Endothelial cell of umbilical vein (primary cell): ENCODE results near the gene CLEC4D. TPM values are rescaled to one million over a fixed set of nuclear protein-coding genes. Genes with fewer than 3 reads are reported as not detected.

Experiments
- BruUV-seq: library from RNA; stranded (reverse); fragments of 400-500 nt; replicated peaks from 2 replicates; lab custom pipeline; 2021; lab: Mats Ljungman, UMichigan
- CTCF ChIA-PET: fragments of 300-600, 350-600 bp; sonication (Branson Sonifier 250); formaldehyde crosslinking; loops from one replicate; lab custom pipeline; 2021; ENCODE audit warnings: antibody characterized with exemption, inconsistent platforms; lab: Charles Lee
- POLR2A ChIA-PET: fragments of 300-600, 350-600 bp; sonication (Branson Sonifier 250); formaldehyde crosslinking; loops from one replicate; lab custom pipeline; 2021; ENCODE audit warnings: antibody characterized with exemption, inconsistent platforms; lab: Charles Lee
- DNase-seq: peaks from one replicate; pipeline ENCODE4 v3.0.0-alpha.2; 2011; ENCODE audit warnings: low read depth, low spot score
- FAIRE-seq: peaks from 2 replicates; lab custom pipeline; 2011; peaks lifted over from hg19 to GRCh38; lab: Jason Lieb, UNC
- H2AFZ ChIP-seq: 2 replicates; pipeline ENCODE4 v1.6.0; 2012; ENCODE audit warnings: low read depth, low read length, control low read depth, inconsistent platforms
- H3K27ac ChIP-seq: 2 replicates; pipeline ENCODE4 v1.5.1; 2011; ENCODE audit warnings: low read depth, mild to moderate bottlenecking, control low read depth, low read length, moderate library complexity; ENCODE audit not compliant: insufficient read depth
- H3K27me3 ChIP-seq, 2 experiments: 2 replicates each; pipeline versions ENCODE4 v1.6.0 to v1.6.1; 2011; ENCODE audit warnings: low read length in 2 of 2, mixed read lengths in 1 of 2; ENCODE audit not compliant: control insufficient read depth in 2 of 2, insufficient read depth in 2 of 2
- H3K36me3 ChIP-seq, 2 experiments: 2 replicates in 1 of 2; 3 replicates in 1 of 2; pipeline ENCODE4 v1.5.1; 2011; ENCODE audit warnings: low read length in 2 of 2, mild to moderate bottlenecking in 1 of 2, moderate library complexity in 1 of 2; ENCODE audit not compliant: control insufficient read depth in 2 of 2, insufficient read depth in 2 of 2; ENCODE audit errors: extremely low read depth in 1 of 2
- H3K4me1 ChIP-seq: 3 replicates; pipeline ENCODE4 v1.5.1; 2011; ENCODE audit warnings: mild to moderate bottlenecking, low read length; ENCODE audit not compliant: control insufficient read depth, insufficient read depth; ENCODE audit errors: extremely low read depth
- H3K4me2 ChIP-seq: 2 replicates; pipeline ENCODE4 v1.6.1; 2011; ENCODE audit warnings: low read length, control low read depth, mixed read lengths; ENCODE audit not compliant: insufficient read depth
- H3K4me3 ChIP-seq, 3 experiments: fragments of 200-600 bp in 1 of 3; sonication (generic), shearing (Covaris generic) in 1 of 3; replicated peaks in 1 of 3; 2 replicates each; pipeline ENCODE4 v1.5.1; 2011 to 2016; ENCODE audit warnings: control low read depth in 3 of 3, low read length in 3 of 3, mild to moderate bottlenecking in 2 of 3, inconsistent platforms in 1 of 3, low read depth in 1 of 3, moderate library complexity in 1 of 3; ENCODE audit not compliant: insufficient read depth in 1 of 3
- H3K79me2 ChIP-seq: 2 replicates; pipeline ENCODE4 v1.6.0; 2012; ENCODE audit warnings: low read length, inconsistent platforms; ENCODE audit not compliant: control insufficient read depth, insufficient read depth
- H3K9ac ChIP-seq: replicated peaks from 2 replicates; pipeline ENCODE3; 2011; ENCODE audit warnings: low read length, control low read depth; ENCODE audit not compliant: insufficient read depth; ENCODE audit errors: extremely low read depth
- H3K9me1 ChIP-seq: replicated peaks from 3 replicates; pipeline ENCODE4 v1.6.0; 2011; ENCODE audit warnings: mild to moderate bottlenecking, low read length; ENCODE audit not compliant: control insufficient read depth, insufficient read depth; ENCODE audit errors: extremely low read depth
- H3K9me3 ChIP-seq: replicated peaks from 2 replicates; pipeline ENCODE4 v1.5.1; 2012; ENCODE audit warnings: low read length, inconsistent platforms; ENCODE audit not compliant: control insufficient read depth, insufficient read depth
- H4K20me1 ChIP-seq: replicated peaks from 2 replicates; pipeline ENCODE3; 2011; ENCODE audit warnings: mild to moderate bottlenecking, low read length; ENCODE audit not compliant: control insufficient read depth, insufficient read depth; ENCODE audit errors: extremely low read depth
- CTCF ChIP-seq, 2 donors: IDR thresholded peaks; 1 replicate in 1 of 2; 2 replicates in 1 of 2; pipeline ENCODE4 v1.5.1; 2011; ENCODE audit warnings: low read length in 2 of 2, mild to moderate bottlenecking in 2 of 2, moderate library complexity in 2 of 2, control low read depth in 1 of 2, inconsistent platforms in 1 of 2, low read depth in 1 of 2; ENCODE audit not compliant: insufficient read depth in 1 of 2; ENCODE audit errors: extremely low read depth in 1 of 2
- EZH2 ChIP-seq: IDR thresholded peaks from 2 replicates; pipeline ENCODE4 v1.6.1; 2012; ENCODE audit warnings: borderline replicate concordance, low read depth, mild to moderate bottlenecking, moderate library complexity, low read length, inconsistent platforms; ENCODE audit not compliant: severe bottlenecking
- FOS ChIP-seq: IDR thresholded peaks from 2 replicates; pipeline ENCODE4 v1.6.1; 2011; ENCODE audit warnings: mild to moderate bottlenecking, low read length, moderate library complexity, borderline replicate concordance; ENCODE audit not compliant: insufficient read depth
- GATA2 ChIP-seq: IDR thresholded peaks from 2 replicates; pipeline ENCODE4 v1.7.0; 2011; ENCODE audit warnings: low read depth, mild to moderate bottlenecking, moderate library complexity, mixed read lengths, low read length; ENCODE audit not compliant: insufficient read length, insufficient read depth
- JUN ChIP-seq: IDR thresholded peaks from 2 replicates; pipeline ENCODE4 v1.6.1; 2011; ENCODE audit warnings: borderline replicate concordance, low read depth; ENCODE audit not compliant: insufficient read length, insufficient read depth
- MAX ChIP-seq: IDR thresholded peaks from 2 replicates; pipeline ENCODE4 v1.6.1; 2011; ENCODE audit not compliant: insufficient read depth, insufficient read length
- MYC ChIP-seq: IDR thresholded peaks from one replicate; pipeline ENCODE4 v1.6.1; 2011; ENCODE audit warnings: mild to moderate bottlenecking, low read depth, low read length
- POLR2A ChIP-seq: IDR thresholded peaks from 2 replicates; pipeline ENCODE4 v1.6.1; 2012; ENCODE audit warnings: low read depth, mild to moderate bottlenecking, control low read depth, low read length
- POLR2AphosphoS5 ChIP-seq: IDR thresholded peaks from 2 replicates; pipeline ENCODE4 v1.6.1; 2012; ENCODE audit warnings: low read depth, mild to moderate bottlenecking, control low read depth, low read length, moderate library complexity; ENCODE audit not compliant: insufficient read depth
- dilution Hi-C: fragments of 300-500 bp; cut with MboI; formaldehyde crosslinking; loops from one replicate; pipeline ENCODE4 v1.15.0; 2019; ENCODE audit warnings: low sequenced_read_pairs; ENCODE audit not compliant: extremely low pct_ligation_motif_present
- intact Hi-C: fragments of 100-400 bp; cut with micrococcal nuclease; formaldehyde crosslinking; loops from one replicate; pipeline ENCODE4 v1.10.0; 2022
- polyA plus RNA-seq, 4 experiments: library from polyadenylated mRNA; depleted of rRNA in 3 of 4; stranded (reverse) in 3 of 4; unstranded in 1 of 4; fragments of >200 nt; gene quantifications; 2 replicates each; pipeline versions ENCODE4 v1.2.1 to v1.2.3, GENCODE V29; 2011 to 2012; ENCODE audit warnings: missing spikeins in 1 of 4
- small RNA-seq: library from RNA; depleted of rRNA; stranded (forward); fragments of <200 nt; gene quantifications from one replicate; pipeline ENCODE3, GENCODE V24; 2012; ENCODE audit warnings: low replicate concordance, low read depth; ENCODE audit not compliant: insufficient read depth, insufficient read length
- total RNA-seq: library from RNA; stranded (reverse); gene quantifications from 2 replicates; pipeline ENCODE4 v1.2.3, GENCODE V29; 2021

CLEC4D gene
- total and polyA plus RNA-seq, 2 donors (not counting 3 experiments of a cell fraction or from before 2014, with no cell fraction given), result not detected

- Histone ChIP-seq H3K27me3 (peaks cover 2 to 10% of the 10 kb centered on the region in 2 experiments), H2AFZ (no peak overlapping the region), H3K4me3 (no peak overlapping the region), H3K36me3 (no peaks in the 10 kb centered on the region), H3K4me1 (no peaks in the 10 kb centered on the region), H3K4me2 (no peak overlapping the region), H3K9ac (no peak overlapping the region), H3K27ac (no peak overlapping the region), H3K79me2 (no peaks in the 10 kb centered on the region), H4K20me1 (no peaks in the 10 kb centered on the region), H3K9me1 (no peaks in the 10 kb centered on the region), H3K9me3 (no peaks in the 10 kb centered on the region)
- dilution Hi-C loops (no loop called here), intact Hi-C loops (no loop called here)
- ChIA-PET CTCF (no interaction called here), POLR2A (no interaction called here)
- FAIRE-seq (no peak), DNase-seq (no peak)
- no peak for TF ChIP-seq CTCF (IDR thresholded peaks at IDR 0.05; ENCODE audit: extremely low read depth in 1 of 2, insufficient read depth in 1 of 2, low read depth in 1 of 2, low read length in 2 of 2)
- no peak for TF ChIP-seq GATA2
- TF ChIP-seq POLR2A, result no peak
- no peak for TF ChIP-seq EZH2
- TF ChIP-seq FOS, result no peak
- no peak for TF ChIP-seq MYC
- TF ChIP-seq MAX, result no peak
- no peak for TF ChIP-seq JUN
- no peak for TF ChIP-seq POLR2AphosphoS5
- BruUV-seq, result no TSS peak
Observed at GRCh38 chr12:8566525-8566924, 53.2 kb downstream of the CLEC4D start.

Small RNAs within 50 kb of the gene (small RNA-seq; reads per million reads assigned to genes)
- not detected for gene RNU6-275P

Other genes with a start within 250 kb of the CLEC4D start
- not detected in 2 replicates for gene CLEC6A, start 57.5 kb upstream of the CLEC4D start, total RNA-seq
- gene CLEC6A, start 57.5 kb upstream of the CLEC4D start, polyA plus RNA-seq, result not detected in 2 replicates
- not detected in 2 replicates for gene CLEC4E, start 27.4 kb downstream of the CLEC4D start, total RNA-seq
- not detected in 2 replicates for gene CLEC4E, start 27.4 kb downstream of the CLEC4D start, polyA plus RNA-seq
- not detected in 2 replicates for gene AICDA, start 99.4 kb downstream of the CLEC4D start, total RNA-seq
- not detected in 2 replicates for gene AICDA, start 99.4 kb downstream of the CLEC4D start, polyA plus RNA-seq
- not detected in 2 replicates for gene MFAP5, start 149.3 kb downstream of the CLEC4D start, total RNA-seq
- 0.29 and 0.39 TPM in 2 replicates for gene MFAP5, start 149.3 kb downstream of the CLEC4D start, polyA plus RNA-seq
- 64.3 and 92.6 TPM in 2 replicates for gene RIMKLB, start 184.5 kb downstream of the CLEC4D start, total RNA-seq
- gene RIMKLB, start 184.5 kb downstream of the CLEC4D start, polyA plus RNA-seq, result 29.9 and 35.5 TPM in 2 replicates